Stimulated activated naive B cell treated with anti-CD40 and anti-IgM and Interleukin-4, amounts not matched to agents 10 μg/mL and 1 μg/mL and 100 μg/mL, for 72 hours (primary cell): ENCODE measurements around the gene HLA-DMA.

Experiments
- ATAC-seq, 2 donors: fragments of 150-1000 bp; cut with Tn5 transposase; replicated peaks; 2 replicates each; pipeline ENCODE4 v1.10.0; 2021; ENCODE audit warnings: moderate library complexity in 1 of 2
- DNase-seq: peaks from one replicate; pipeline ENCODE4 v3.0.0; 2021
- H3K27ac Mint-ChIP-seq: one replicate; pipeline ENCODE4 v1.8.0; 2022; ENCODE audit warnings: mild to moderate bottlenecking, mixed read lengths
- H3K27me3 Mint-ChIP-seq, 2 donors: one replicate each; pipeline ENCODE4 v1.8.0; 2022; ENCODE audit warnings: mixed read lengths in 2 of 2
- H3K36me3 Mint-ChIP-seq, 2 donors: one replicate each; pipeline ENCODE4 v1.8.0; 2022; ENCODE audit warnings: mixed read lengths in 2 of 2, mild to moderate bottlenecking in 1 of 2
- H3K4me1 Mint-ChIP-seq, 2 donors: one replicate each; pipeline ENCODE4 v1.8.0; 2022; ENCODE audit warnings: mixed read lengths in 2 of 2, mild to moderate bottlenecking in 1 of 2
- H3K4me3 Mint-ChIP-seq, 2 donors: one replicate each; pipeline ENCODE4 v1.8.0; 2022; ENCODE audit warnings: mild to moderate bottlenecking in 2 of 2, mixed read lengths in 2 of 2, moderate library complexity in 1 of 2
- H3K9me3 Mint-ChIP-seq, 2 donors: one replicate each; pipeline ENCODE4 v1.8.0; 2022; ENCODE audit warnings: mixed read lengths in 2 of 2, mild to moderate bottlenecking in 1 of 2

The HLA-DMA gene

GRCh38 chr6:32952817-32953739, at the start of gene HLA-DMA:
Gene HLA-DMA (minus strand): TSS chr6:32953097. CDS start chr6:32953036, 61 bp downstream.
- peaks cover 46 to 48% of the 10 kb centered on the region in 2 donors for H3K36me3 Mint-ChIP-seq
- peak within 1 kb of the TSS; percentile 99 for H3K4me3 Mint-ChIP-seq
- peak; percentile 94 for DNase-seq
- peaks cover 65 to 77% of the 10 kb centered on the region in 2 donors for H3K4me1 Mint-ChIP-seq
- H3K27ac Mint-ChIP-seq: peak within 1 kb of the TSS; percentile 99
- ATAC-seq: peak; percentile 94
- H3K27me3 Mint-ChIP-seq: no peaks in the 10 kb centered on the region
- peaks cover 0 to 4% of the 10 kb centered on the region in 2 donors for H3K9me3 Mint-ChIP-seq

GRCh38 chr6:33001685-33002084, 48.8 kb upstream of the HLA-DMA start:
- Mint-ChIP-seq H3K27ac (peak overlapping the region; percentile 47), H3K4me1 (peaks cover 24 to 34% of the 10 kb centered on the region in 2 donors), H3K27me3 (no peaks in the 10 kb centered on the region), H3K9me3 (no peaks in the 10 kb centered on the region), H3K4me3 (no peak overlapping the region), H3K36me3 (peaks cover 14 to 24% of the 10 kb centered on the region in 2 donors)
- ATAC-seq (no peak), DNase-seq (no peak)

DNA sequence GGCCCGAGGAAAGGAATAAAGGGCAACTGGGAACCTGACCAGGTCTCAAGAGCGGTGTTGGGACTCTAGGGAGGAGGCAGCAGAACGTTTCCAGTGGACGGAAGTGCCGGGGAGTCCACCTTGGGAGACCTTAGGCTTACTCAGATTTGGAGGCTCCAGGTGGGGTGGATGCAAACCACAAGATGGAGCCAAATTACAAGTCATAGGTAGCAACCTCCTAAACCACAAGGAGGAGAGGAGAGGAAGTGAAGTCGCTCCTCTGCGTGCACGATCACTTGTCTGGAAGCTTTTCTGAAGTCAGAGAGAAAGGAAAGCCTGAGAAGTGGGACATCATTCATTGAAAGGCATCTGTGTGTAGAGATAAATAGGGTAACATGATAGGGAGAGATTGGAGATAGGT, 47.2 kb upstream of the HLA-DMA start:
- no peaks in the 10 kb centered on the region for H3K27me3 Mint-ChIP-seq
- ATAC-seq (peak; percentile 91 to 92), DNase-seq (no peak)
- H3K4me1 Mint-ChIP-seq: peaks cover 15 to 24% of the 10 kb centered on the region in 2 donors
- H3K36me3 Mint-ChIP-seq: peaks cover 2 to 11% of the 10 kb centered on the region in 2 donors
- H3K9me3 Mint-ChIP-seq: no peaks in the 10 kb centered on the region
- peak overlapping the region; percentile 79 for H3K27ac Mint-ChIP-seq
- peak overlapping the region in 1 of 2 donors; percentile 64 for H3K4me3 Mint-ChIP-seq

DNA sequence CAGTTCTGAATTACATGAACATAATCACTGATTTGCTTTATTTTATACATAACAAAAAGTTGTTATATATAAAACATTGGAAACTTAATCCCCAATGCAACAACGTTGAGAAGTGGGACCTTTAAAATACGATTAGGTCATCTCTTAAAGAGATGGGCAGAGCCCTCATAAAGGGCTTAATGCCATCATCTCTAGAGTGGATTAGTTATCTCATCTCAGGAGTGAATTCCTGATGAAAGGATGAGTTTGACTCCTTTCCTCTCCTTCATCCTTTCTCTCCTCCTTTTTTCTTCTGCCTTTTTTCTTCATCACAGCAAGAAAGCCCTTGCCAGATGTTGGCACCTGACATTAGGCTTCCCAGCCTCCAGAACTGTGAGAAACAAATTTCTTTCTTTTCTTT, 42.6 kb upstream of the HLA-DMA start:
- Mint-ChIP-seq H3K9me3 (no peaks in the 10 kb centered on the region), H3K4me1 (peaks cover 11 to 24% of the 10 kb centered on the region in 2 donors), H3K27me3 (peaks cover 0 to 4% of the 10 kb centered on the region in 2 donors), H3K27ac (no peak overlapping the region), H3K36me3 (no peaks in the 10 kb centered on the region), H3K4me3 (no peak overlapping the region)
- ATAC-seq (no peak), DNase-seq (no peak)

GRCh38 chr6:32993363-32993973, 40.6 kb upstream of the HLA-DMA start:
- Mint-ChIP-seq H3K4me3 (no peak overlapping the region), H3K27ac (no peak overlapping the region), H3K4me1 (peaks cover 4 to 19% of the 10 kb centered on the region in 2 donors), H3K36me3 (no peaks in the 10 kb centered on the region), H3K9me3 (no peaks in the 10 kb centered on the region), H3K27me3 (peaks cover 0 to 4% of the 10 kb centered on the region in 2 donors)
- DNase-seq (no peak), ATAC-seq (no peak)

DNA sequence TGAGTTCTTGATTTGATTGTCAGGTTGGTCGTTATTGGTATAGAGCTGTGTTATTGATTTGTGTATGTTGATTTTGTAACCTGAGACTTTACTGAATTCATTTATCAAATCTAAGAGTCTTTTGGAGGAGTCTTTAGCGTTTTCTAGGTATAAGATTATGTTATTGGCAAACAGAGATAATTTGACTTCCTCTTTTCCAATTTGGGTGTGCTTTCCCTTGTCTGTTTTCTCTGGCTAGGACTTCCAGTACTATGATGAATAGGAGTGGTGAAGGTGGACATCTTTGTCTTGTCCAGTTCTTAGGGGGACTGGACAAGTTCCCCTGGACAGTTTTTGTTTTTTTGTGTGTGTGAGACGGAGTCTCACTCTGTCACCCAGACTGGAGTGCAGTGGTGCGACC, 39.1 kb upstream of the HLA-DMA start:
- Mint-ChIP-seq H3K27me3 (peaks cover 0 to 4% of the 10 kb centered on the region in 2 donors), H3K27ac (no peak overlapping the region), H3K36me3 (no peaks in the 10 kb centered on the region)

DNA sequence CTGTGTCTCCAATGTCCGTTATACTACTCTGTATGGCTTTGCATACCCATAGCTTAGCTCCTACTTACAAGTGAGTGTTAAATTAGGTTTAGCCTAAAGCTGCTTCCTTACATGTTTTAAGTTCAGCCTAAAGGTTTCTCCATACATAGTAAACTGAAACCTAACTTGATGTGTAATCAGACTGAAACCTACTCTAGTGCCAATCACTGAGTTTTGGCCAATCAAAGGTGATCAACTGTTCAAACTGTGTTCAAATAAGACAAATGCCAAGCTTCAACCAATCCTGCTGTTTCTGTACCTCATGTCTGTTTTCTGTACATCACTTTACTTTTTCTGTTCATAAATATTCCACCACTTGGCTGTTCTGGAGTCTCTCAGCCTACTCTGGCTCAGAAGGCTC, 36.5 kb upstream of the HLA-DMA start:
- H3K9me3 Mint-ChIP-seq: no peaks in the 10 kb centered on the region
- peaks cover 0 to 4% of the 10 kb centered on the region in 2 donors for H3K27me3 Mint-ChIP-seq
- H3K4me3 Mint-ChIP-seq: no peak overlapping the region
- no peak overlapping the region for H3K27ac Mint-ChIP-seq
- H3K36me3 Mint-ChIP-seq: no peaks in the 10 kb centered on the region
- DNase-seq (no peak), ATAC-seq (no peak)
- peaks cover 20 to 36% of the 10 kb centered on the region in 2 donors for H3K4me1 Mint-ChIP-seq

More for the DNA sequence above, 39.1 kb upstream of the HLA-DMA start:
- Mint-ChIP-seq H3K9me3 (no peaks in the 10 kb centered on the region), H3K4me1 (peaks cover 10 to 24% of the 10 kb centered on the region in 2 donors), H3K4me3 (no peak overlapping the region)
- DNase-seq (no peak), ATAC-seq (no peak)

- Mint-ChIP-seq H3K9me3 (no peaks in the 10 kb centered on the region), H3K4me1 (peaks cover 21 to 54% of the 10 kb centered on the region in 2 donors), H3K36me3 (peaks cover 20 to 25% of the 10 kb centered on the region in 2 donors), H3K27me3 (no peaks in the 10 kb centered on the region), H3K4me3 (no peak overlapping the region), H3K27ac (peak overlapping the region; percentile 1)
- peak; percentile 84 to 86 for ATAC-seq
- peak; percentile 71 for DNase-seq
Measured at GRCh38 chr6:32984622-32985389, 31.9 kb upstream of the HLA-DMA start.

GRCh38 chr6:32983964-32984621, 31.2 kb upstream of the HLA-DMA start:
- Mint-ChIP-seq H3K27ac (peak overlapping the region; percentile 1), H3K4me3 (no peak overlapping the region), H3K36me3 (peaks cover 25 to 32% of the 10 kb centered on the region in 2 donors), H3K27me3 (no peaks in the 10 kb centered on the region), H3K9me3 (no peaks in the 10 kb centered on the region), H3K4me1 (peaks cover 24 to 57% of the 10 kb centered on the region in 2 donors)
- peak; percentile 11 to 22 for ATAC-seq
- DNase-seq: no peak

GRCh38 chr6:32983493-32983848, 30.6 kb upstream of the HLA-DMA start:
- ATAC-seq: no peak
- no peaks in the 10 kb centered on the region for H3K27me3 Mint-ChIP-seq
- peaks cover 24 to 62% of the 10 kb centered on the region in 2 donors for H3K4me1 Mint-ChIP-seq
- H3K36me3 Mint-ChIP-seq: peaks cover 31 to 38% of the 10 kb centered on the region in 2 donors
- H3K27ac Mint-ChIP-seq: no peak overlapping the region
- no peak overlapping the region for H3K4me3 Mint-ChIP-seq
- H3K9me3 Mint-ChIP-seq: no peaks in the 10 kb centered on the region
- no peak for DNase-seq

DNA sequence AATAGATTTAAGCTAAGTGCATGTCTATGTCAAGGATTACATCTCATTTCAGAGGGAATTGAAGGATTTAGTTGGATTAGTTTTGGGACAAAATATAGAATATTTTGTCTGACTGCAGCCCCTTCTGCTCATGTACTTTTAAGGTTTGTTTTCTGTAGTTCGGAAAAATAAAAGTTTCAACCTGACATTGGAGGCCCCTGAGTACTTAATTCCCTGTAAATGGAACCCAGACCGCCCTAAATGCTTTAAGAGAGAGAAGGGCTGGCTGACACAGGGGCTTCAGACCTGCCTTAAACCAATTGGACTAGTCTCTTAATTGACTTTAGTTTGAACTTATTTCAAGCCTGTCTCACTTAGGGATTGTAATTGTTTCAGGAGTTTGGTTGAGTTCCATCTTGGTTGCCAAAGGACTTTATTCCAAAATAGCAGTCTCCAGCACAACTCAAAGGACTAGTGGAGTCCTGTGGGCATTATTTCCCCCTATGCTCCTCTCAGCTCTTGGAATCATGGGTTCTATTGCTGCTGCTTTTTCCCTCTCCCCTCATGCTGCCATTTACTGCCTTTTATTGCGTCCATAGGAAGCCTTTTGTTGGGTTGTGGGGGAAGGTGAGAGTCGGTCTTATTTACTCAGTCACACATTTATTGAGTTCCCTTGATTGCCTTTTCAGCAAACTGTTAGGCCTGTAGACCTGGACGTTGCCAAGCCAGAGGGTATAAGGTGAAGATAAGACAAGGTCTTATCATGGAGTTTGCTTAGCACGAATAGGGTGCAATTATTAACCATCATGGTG, 30.0 kb upstream of the HLA-DMA start:
- H3K27ac Mint-ChIP-seq: peak overlapping the region; percentile 83
- H3K36me3 Mint-ChIP-seq: peaks cover 35 to 43% of the 10 kb centered on the region in 2 donors
- H3K27me3 Mint-ChIP-seq: no peaks in the 10 kb centered on the region
- no peaks in the 10 kb centered on the region for H3K9me3 Mint-ChIP-seq
- H3K4me1 Mint-ChIP-seq: peaks cover 22 to 62% of the 10 kb centered on the region in 2 donors
- no peak for ATAC-seq
- H3K4me3 Mint-ChIP-seq: no peak overlapping the region
- DNase-seq: no peak

DNA sequence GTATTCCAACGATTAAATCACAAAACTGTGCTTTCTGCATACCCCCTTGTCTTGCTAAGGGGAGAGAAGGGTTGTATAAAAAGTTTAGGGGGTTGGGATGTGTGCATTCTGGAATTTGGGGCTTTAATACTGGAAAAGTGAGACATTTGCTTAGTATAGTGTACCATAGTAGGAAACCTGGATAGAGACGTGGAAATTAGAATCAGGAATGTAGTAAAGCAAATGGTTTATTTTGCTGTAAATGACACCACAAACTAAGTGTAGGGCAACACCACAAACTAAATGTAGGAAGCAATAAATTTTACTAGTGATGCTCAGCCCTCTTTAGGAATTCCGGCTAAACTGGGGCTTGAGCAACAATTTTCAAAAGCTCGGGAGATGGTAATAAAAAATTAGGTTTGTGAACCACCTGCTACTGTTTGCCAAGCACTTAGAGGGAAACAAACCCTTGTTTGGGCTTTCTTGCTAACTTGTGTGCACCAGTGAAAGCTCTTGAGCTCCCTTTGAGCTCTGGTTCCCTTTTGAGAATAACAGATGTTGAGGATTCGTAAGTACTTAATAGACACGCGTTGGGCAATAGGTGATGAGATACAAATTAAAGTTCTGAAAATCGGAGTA, 29.3 kb upstream of the HLA-DMA start:
- peak overlapping the region; percentile 83 for H3K27ac Mint-ChIP-seq
- peak overlapping the region in 1 of 2 donors; percentile 48 for H3K4me3 Mint-ChIP-seq
- no peaks in the 10 kb centered on the region for H3K27me3 Mint-ChIP-seq
- peaks cover 42 to 50% of the 10 kb centered on the region in 2 donors for H3K36me3 Mint-ChIP-seq
- no peak for DNase-seq
- H3K9me3 Mint-ChIP-seq: no peaks in the 10 kb centered on the region
- no peak for ATAC-seq
- peaks cover 25 to 62% of the 10 kb centered on the region in 2 donors for H3K4me1 Mint-ChIP-seq
